Measurements from ENCODE around the gene FOXC1.

Gene FOXC1

GRCh38 chr6:1629316-1629715 is 19.6 kb downstream of the FOXC1 start:
- H3K4me1 Mint-ChIP-seq, result peaks cover 37% of the 10 kb centered on the region
- H3K36me3 Mint-ChIP-seq (ENCODE audit: low read depth), result peaks cover 5% of the 10 kb centered on the region
- H3K27ac Mint-ChIP-seq, result no peak overlapping the region
- H3K27me3 Mint-ChIP-seq (ENCODE audit: low read depth), result peaks cover 80% of the 10 kb centered on the region
- H3K4me3 Mint-ChIP-seq, result no peak overlapping the region
- TF ChIP-seq CTCF (IDR thresholded peaks at IDR 0.05; ENCODE audit: unreplicated experiment in 3 of 3), result no peak
- H3K9me3 Mint-ChIP-seq, result no peaks in the 10 kb centered on the region

GRCh38 chr6:1630212-1630770 is 20.6 kb downstream of the FOXC1 start:
- Mint-ChIP-seq H3K4me1 (peaks cover 44% of the 10 kb centered on the region), H3K36me3 (ENCODE audit: low read depth) (peaks cover 5% of the 10 kb centered on the region), H3K9me3 (no peaks in the 10 kb centered on the region), H3K27me3 (ENCODE audit: low read depth) (peaks cover 70% of the 10 kb centered on the region), H3K27ac (no peak overlapping the region), H3K4me3 (no peak overlapping the region)
- TF ChIP-seq CTCF (IDR thresholded peaks at IDR 0.05; ENCODE audit: unreplicated experiment in 3 of 3), result no peak

GRCh38 chr6:1630771-1631217 is 21.1 kb downstream of the FOXC1 start:
- H3K27me3 Mint-ChIP-seq (ENCODE audit: low read depth), result peaks cover 65% of the 10 kb centered on the region
- TF ChIP-seq CTCF (IDR thresholded peaks at IDR 0.05; ENCODE audit: unreplicated experiment in 3 of 3), result no peak
- H3K4me3 Mint-ChIP-seq, result no peak overlapping the region
- H3K36me3 Mint-ChIP-seq (ENCODE audit: low read depth), result peaks cover 5% of the 10 kb centered on the region
- no peak overlapping the region for H3K27ac Mint-ChIP-seq
- H3K4me1 Mint-ChIP-seq, result peaks cover 45% of the 10 kb centered on the region
- H3K9me3 Mint-ChIP-seq, result no peaks in the 10 kb centered on the region

GRCh38 chr6:1631251-1631650 is 21.5 kb downstream of the FOXC1 start:
- Mint-ChIP-seq H3K4me1 (peaks cover 47% of the 10 kb centered on the region), H3K27me3 (ENCODE audit: low read depth) (peaks cover 60% of the 10 kb centered on the region), H3K9me3 (no peaks in the 10 kb centered on the region), H3K4me3 (no peak overlapping the region), H3K36me3 (ENCODE audit: low read depth) (peaks cover 5% of the 10 kb centered on the region), H3K27ac (no peak overlapping the region)
- no peak for TF ChIP-seq CTCF (IDR thresholded peaks at IDR 0.05; ENCODE audit: unreplicated experiment in 3 of 3)

GRCh38 chr6:1633366-1634021 is 23.8 kb downstream of the FOXC1 start:
- Mint-ChIP-seq H3K36me3 (ENCODE audit: low read depth) (peaks cover 5% of the 10 kb centered on the region), H3K27me3 (ENCODE audit: low read depth) (peaks cover 38% of the 10 kb centered on the region), H3K4me3 (no peak overlapping the region), H3K9me3 (no peaks in the 10 kb centered on the region), H3K4me1 (peaks cover 26% of the 10 kb centered on the region), H3K27ac (no peak overlapping the region)
- no peak for TF ChIP-seq CTCF (IDR thresholded peaks at IDR 0.05; ENCODE audit: unreplicated experiment in 3 of 3)

- peaks cover 26% of the 10 kb centered on the region for H3K4me1 Mint-ChIP-seq
- TF ChIP-seq CTCF (IDR thresholded peaks at IDR 0.05; ENCODE audit: unreplicated experiment in 3 of 3), result no peak
- no peak overlapping the region for H3K4me3 Mint-ChIP-seq
- peaks cover 5% of the 10 kb centered on the region for H3K36me3 Mint-ChIP-seq (ENCODE audit: low read depth)
- H3K27me3 Mint-ChIP-seq (ENCODE audit: low read depth), result peaks cover 38% of the 10 kb centered on the region
- no peaks in the 10 kb centered on the region for H3K9me3 Mint-ChIP-seq
- H3K27ac Mint-ChIP-seq, result peak overlapping the region in 1 of 3 experiments; percentile 38
Observed at GRCh38 chr6:1634081-1634480, 24.4 kb downstream of the FOXC1 start.
